ENCODE results near the gene FOSB.

Gene FOSB

DNA sequence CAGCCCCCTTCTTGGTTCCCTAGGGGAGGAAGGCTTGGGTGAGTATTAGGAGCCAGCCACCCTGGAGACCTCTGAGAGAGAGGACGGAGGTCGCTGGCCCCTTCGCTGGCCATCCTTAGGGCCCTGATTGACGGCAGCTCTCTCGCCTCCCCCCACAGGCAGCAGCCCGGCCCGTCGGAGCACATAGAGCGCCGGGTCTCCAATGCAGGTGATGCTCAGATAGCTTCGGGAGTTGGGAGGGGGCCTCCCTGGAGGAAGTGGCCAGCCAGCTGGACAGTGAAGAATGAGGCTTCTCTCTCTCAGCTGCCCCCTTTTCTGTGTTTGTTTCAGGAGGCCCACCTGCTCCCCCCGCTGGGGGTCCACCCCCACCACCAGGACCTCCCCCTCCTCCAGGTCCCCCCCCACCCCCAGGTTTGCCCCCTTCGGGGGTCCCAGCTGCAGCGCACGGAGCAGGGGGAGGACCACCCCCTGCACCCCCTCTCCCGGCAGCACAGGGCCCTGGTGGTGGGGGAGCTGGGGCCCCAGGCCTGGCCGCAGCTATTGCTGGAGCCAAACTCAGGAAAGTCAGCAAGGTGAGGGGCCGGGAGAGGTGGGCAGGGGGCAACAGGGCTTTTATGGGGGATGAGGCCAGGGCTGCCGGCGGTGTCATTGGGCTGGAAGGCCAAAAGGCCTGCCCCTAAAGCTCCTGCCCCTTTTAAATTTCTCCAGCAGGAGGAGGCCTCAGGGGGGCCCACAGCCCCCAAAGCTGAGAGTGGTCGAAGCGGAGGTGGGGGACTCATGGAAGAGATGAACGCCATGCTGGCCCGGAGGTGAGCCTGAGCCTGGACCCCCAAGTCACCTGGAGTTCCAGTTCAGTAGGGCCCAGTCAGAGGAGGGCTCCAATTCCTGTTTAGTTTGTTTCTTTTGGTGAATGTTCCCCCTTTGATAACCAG lies 54.5 kb downstream of the FOSB start:
- DNase-seq (ENCODE audit: low read depth in 1 of 2, low spot score in 1 of 2): no peak

DNA sequence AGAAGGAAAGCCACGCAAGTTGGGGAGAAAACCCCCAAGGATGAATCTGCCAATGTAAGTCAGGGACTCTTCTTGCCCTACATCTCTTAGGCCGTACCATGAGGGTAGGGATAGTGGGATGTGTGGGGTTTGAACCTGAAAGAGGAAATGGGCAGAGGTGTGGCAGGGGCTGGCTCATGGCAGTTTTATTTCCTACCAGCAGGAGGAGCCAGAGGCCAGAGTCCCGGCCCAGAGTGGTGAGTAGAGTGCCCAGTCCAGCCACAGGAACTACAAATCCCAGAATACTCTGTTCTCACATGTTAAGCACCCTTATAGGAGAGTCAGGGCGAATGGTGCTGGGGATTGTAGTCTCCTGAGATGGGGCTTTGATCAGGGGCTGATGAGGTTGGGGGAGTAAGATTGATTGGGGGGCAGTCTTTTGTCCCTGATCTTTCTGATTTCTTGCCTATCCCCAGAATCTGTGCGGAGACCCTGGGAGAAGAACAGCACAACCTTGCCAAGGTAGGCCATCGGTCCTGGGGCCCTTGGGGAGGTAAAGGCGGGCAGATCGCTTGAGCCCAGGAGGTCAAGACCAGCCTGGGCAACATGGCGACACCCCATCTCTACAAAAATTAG lies 56.0 kb downstream of the FOSB start:
- peak; percentile 54 to 73 for DNase-seq (ENCODE audit: low read depth in 1 of 2, low spot score in 1 of 2)

DNA sequence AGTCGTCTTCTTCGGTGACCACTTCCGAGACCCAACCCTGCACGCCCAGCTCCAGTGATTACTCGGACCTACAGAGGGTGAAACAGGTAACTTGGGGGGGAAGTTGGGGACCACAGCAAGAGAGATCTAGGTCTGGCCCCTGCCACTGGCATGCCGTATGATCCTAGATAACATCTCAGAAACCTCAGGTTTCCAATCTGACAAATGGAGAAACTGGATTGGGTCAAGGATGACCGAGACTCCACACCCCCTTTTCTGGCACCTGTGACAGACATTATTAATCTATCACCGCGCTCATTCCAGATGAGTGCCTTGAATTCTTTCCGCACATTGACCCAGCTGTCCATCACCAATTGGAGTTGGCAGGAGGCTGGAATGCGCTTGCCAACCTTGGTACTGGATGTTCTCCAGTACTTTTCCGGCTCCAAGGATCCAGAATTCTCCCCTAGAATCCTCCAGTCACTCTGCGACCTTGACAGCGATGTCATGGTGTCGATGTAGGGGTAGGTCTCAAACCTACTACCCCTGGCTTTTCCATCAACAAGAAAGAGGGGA lies 56.9 kb downstream of the FOSB start:
- DNase-seq (ENCODE audit: low read depth in 1 of 2, low spot score in 1 of 2): no peak

Data from activated CD4-positive, alpha-beta T cell treated with anti-CD3 and anti-CD28 coated beads, Interleukin-2, amount 50 U/mL, for 24 hours (primary cell).